SH-SY5Y (cell line): Measurements from ENCODE around the gene WDR7.

Experiments used
- GATA2 ChIP-seq: IDR thresholded peaks from 2 replicates; pipeline ENCODE4 v1.6.1; 2011; ENCODE audit warnings: mild to moderate bottlenecking, low read depth, low read length
- GATA3 ChIP-seq: IDR thresholded peaks from 2 replicates; pipeline ENCODE4 v1.6.1; 2011; ENCODE audit warnings: low read depth, mild to moderate bottlenecking, low read length, moderate library complexity

GRCh38 chr18:56992777-56993176 is 341.6 kb downstream of the WDR7 start:
- TF ChIP-seq GATA2, result no peak
- no peak for TF ChIP-seq GATA3
